OCI-LY3 (cell line): ENCODE measurements around the gene PRKCE.

Source experiments
- CTCF ChIP-seq: fragments of 200-600, 300-600 bp; sonication (generic); IDR thresholded peaks from 2 replicates; pipeline ENCODE4 v1.5.1; 2014; ENCODE audit warnings: antibody characterized with exemption, low read length, low read depth
- EZH2phosphoT487 ChIP-seq: fragments of 200-600 bp; shearing (Covaris generic); IDR thresholded peaks from 2 replicates; pipeline ENCODE4 v1.6.1; 2018; ENCODE audit warnings: antibody characterized with exemption, mixed run types, low read depth

GRCh38 chr2:45902380-45902779, 250.9 kb downstream of the PRKCE start:
- TF ChIP-seq CTCF (no peak), EZH2phosphoT487 (no peak)
